Spleen (tissue), 7 donors: ENCODE measurements around the gene SLC22A3.

ENCODE experiments used
- POLR2A ChIP-seq, 3 donors: fragments of 450-650 bp; IDR thresholded peaks; one replicate each; pipeline ENCODE4 v1.5.1; 2017; ENCODE audit warnings: antibody characterized with exemption in 3 of 3, mild to moderate bottlenecking in 1 of 3
- POLR2AphosphoS5 ChIP-seq, 3 donors: sonication (generic); formaldehyde crosslinking; IDR thresholded peaks; one replicate each; pipeline ENCODE4 v1.5.1; 2017; ENCODE audit warnings: antibody characterized with exemption in 3 of 3
- TF ChIP-seq, protein P1 (sequence below), 11 experiments: fragments of 200-600 bp in 7 of 11; fragments of 450-650 bp in 4 of 11; sonication (generic) in 4 of 11; IDR thresholded peaks in 8 of 11; conservative IDR thresholded peaks in 3 of 11; 1 replicate in 7 of 11; 2 replicates in 4 of 11; pipeline versions ENCODE4 v1.4.0 to v1.8.0; 2016 to 2021; ENCODE audit warnings: antibody characterized with exemption in 11 of 11, inconsistent platforms in 4 of 11, mild to moderate bottlenecking in 1 of 11
- donor health status: DM: no; HTN: no; CAD: no; lungs with moderate emphysema.
- donor health status: DM: no; HTN: no; CAD: no.
- donor health status: DM: no; HTN: no; CAD: no.

DNA sequence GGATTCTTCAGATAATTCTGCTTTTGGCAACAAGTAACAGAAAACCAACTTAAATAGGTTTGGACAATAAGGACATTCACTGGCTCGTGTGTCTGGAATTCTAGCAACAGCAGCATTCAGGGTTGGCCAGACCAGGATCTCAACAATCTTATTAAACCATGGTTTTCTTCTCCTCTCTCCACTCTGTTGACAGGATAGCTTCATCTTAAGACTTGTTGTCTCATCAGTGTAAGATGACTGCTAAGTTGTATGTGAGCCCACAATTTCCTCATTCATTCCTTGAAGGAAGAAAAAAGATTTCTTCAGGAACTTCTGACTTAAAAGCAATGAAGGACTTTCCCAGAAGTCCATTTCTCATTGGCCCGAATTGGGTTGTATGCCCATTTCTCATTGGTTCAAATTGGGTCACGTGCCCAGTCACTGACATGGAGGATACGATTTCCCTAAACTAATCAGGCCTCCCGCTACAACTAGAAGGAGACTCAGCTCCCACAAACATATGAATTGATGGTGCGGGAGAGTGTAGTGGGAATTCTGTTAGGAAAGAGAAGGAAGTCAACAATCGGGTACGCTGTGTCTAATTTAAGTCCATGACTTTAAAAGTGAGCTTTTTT is 83.7 kb downstream of the SLC22A3 start:
- TF ChIP-seq, protein P1, sequence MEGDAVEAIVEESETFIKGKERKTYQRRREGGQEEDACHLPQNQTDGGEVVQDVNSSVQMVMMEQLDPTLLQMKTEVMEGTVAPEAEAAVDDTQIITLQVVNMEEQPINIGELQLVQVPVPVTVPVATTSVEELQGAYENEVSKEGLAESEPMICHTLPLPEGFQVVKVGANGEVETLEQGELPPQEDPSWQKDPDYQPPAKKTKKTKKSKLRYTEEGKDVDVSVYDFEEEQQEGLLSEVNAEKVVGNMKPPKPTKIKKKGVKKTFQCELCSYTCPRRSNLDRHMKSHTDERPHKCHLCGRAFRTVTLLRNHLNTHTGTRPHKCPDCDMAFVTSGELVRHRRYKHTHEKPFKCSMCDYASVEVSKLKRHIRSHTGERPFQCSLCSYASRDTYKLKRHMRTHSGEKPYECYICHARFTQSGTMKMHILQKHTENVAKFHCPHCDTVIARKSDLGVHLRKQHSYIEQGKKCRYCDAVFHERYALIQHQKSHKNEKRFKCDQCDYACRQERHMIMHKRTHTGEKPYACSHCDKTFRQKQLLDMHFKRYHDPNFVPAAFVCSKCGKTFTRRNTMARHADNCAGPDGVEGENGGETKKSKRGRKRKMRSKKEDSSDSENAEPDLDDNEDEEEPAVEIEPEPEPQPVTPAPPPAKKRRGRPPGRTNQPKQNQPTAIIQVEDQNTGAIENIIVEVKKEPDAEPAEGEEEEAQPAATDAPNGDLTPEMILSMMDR (IDR thresholded peaks at IDR 0.05 in 8 of 11, conservative IDR thresholded peaks at IDR 0.05 in 3 of 11) = no peak
- TF ChIP-seq POLR2A (IDR thresholded peaks at IDR 0.05) = no peak
- no peak for TF ChIP-seq POLR2AphosphoS5 (IDR thresholded peaks at IDR 0.05)
